ENCODE data around the gene LGALS1. TPM values are rescaled to one million over a fixed set of nuclear protein-coding genes. Genes with fewer than 3 reads are reported as not detected.

LGALS1 gene
- total and polyA plus RNA-seq, 2 donors, result 482 to 554 TPM

GRCh38 chr22:37703906-37704305 lies 28.5 kb downstream of the LGALS1 start:
- 92% methylated on average over 7 of the region's 7 CpGs for WGBS
- Histone ChIP-seq H3K27me3 (ENCODE audit: control insufficient read depth in 2 of 2, insufficient read depth in 1 of 2, low read length in 1 of 2) (no peaks in the 10 kb centered on the region), H3K4me3 (ENCODE audit: low read length in 2 of 2) (no peak overlapping the region), H3K9me3 (ENCODE audit: control insufficient read depth in 2 of 2, insufficient read depth in 1 of 2, low read length in 1 of 2) (peaks cover 0 to 3% of the 10 kb centered on the region in 2 donors), H3K36me3 (ENCODE audit: control insufficient read depth in 2 of 2, insufficient read depth in 2 of 2, low read length in 1 of 2) (no peaks in the 10 kb centered on the region), H3K27ac (ENCODE audit: low read depth in 1 of 2, low read length in 1 of 2) (no peak overlapping the region), H3K4me1 (ENCODE audit: control insufficient read depth in 2 of 2, insufficient read depth in 2 of 2, low read length in 2 of 2) (no peaks in the 10 kb centered on the region)
- DNase-seq (ENCODE audit: low read depth in 6 of 9, low spot score in 9 of 9), result no peak

- Histone ChIP-seq H3K27me3 (ENCODE audit: control insufficient read depth in 2 of 2, insufficient read depth in 1 of 2, low read length in 1 of 2) (no peaks in the 10 kb centered on the region), H3K27ac (ENCODE audit: low read depth in 1 of 2, low read length in 1 of 2) (no peak overlapping the region), H3K9me3 (ENCODE audit: control insufficient read depth in 2 of 2, insufficient read depth in 1 of 2, low read length in 1 of 2) (peaks cover 0 to 3% of the 10 kb centered on the region in 2 donors), H3K4me1 (ENCODE audit: control insufficient read depth in 2 of 2, insufficient read depth in 2 of 2, low read length in 2 of 2) (no peaks in the 10 kb centered on the region), H3K36me3 (ENCODE audit: control insufficient read depth in 2 of 2, insufficient read depth in 2 of 2, low read length in 1 of 2) (no peaks in the 10 kb centered on the region), H3K4me3 (ENCODE audit: low read length in 2 of 2) (no peak overlapping the region)
- no peak for DNase-seq (ENCODE audit: low read depth in 6 of 9, low spot score in 9 of 9)
- 92% methylated on average over 3 of the region's 3 CpGs for WGBS
Measured at GRCh38 chr22:37704645-37705044, 29.2 kb downstream of the LGALS1 start.

- H3K9me3 ChIP-seq (ENCODE audit: control insufficient read depth in 2 of 2, insufficient read depth in 1 of 2, low read length in 1 of 2), result peaks cover 0 to 3% of the 10 kb centered on the region in 2 donors
- DNase-seq (ENCODE audit: low read depth in 6 of 9, low spot score in 9 of 9), result no peak
- no peak overlapping the region for H3K4me3 ChIP-seq (ENCODE audit: low read length in 2 of 2)
- H3K27ac ChIP-seq (ENCODE audit: low read depth in 1 of 2, low read length in 1 of 2), result no peak overlapping the region
- H3K36me3 ChIP-seq (ENCODE audit: control insufficient read depth in 2 of 2, insufficient read depth in 2 of 2, low read length in 1 of 2), result no peaks in the 10 kb centered on the region
- WGBS, result 96% methylated on average over 3 of the region's 3 CpGs
- no peaks in the 10 kb centered on the region for H3K4me1 ChIP-seq (ENCODE audit: control insufficient read depth in 2 of 2, insufficient read depth in 2 of 2, low read length in 2 of 2)
- no peaks in the 10 kb centered on the region for H3K27me3 ChIP-seq (ENCODE audit: control insufficient read depth in 2 of 2, insufficient read depth in 1 of 2, low read length in 1 of 2)
Measured at GRCh38 chr22:37705205-37705604, 29.8 kb downstream of the LGALS1 start.

GRCh38 chr22:37708580-37709444 lies 33.4 kb downstream of the LGALS1 start:
- Histone ChIP-seq H3K9me3 (ENCODE audit: control insufficient read depth in 2 of 2, insufficient read depth in 1 of 2, low read length in 1 of 2) (peaks cover 0 to 3% of the 10 kb centered on the region in 2 donors), H3K4me3 (ENCODE audit: low read length in 2 of 2) (no peak overlapping the region), H3K27me3 (ENCODE audit: control insufficient read depth in 2 of 2, insufficient read depth in 1 of 2, low read length in 1 of 2) (no peaks in the 10 kb centered on the region), H3K36me3 (ENCODE audit: control insufficient read depth in 2 of 2, insufficient read depth in 2 of 2, low read length in 1 of 2) (no peaks in the 10 kb centered on the region), H3K4me1 (ENCODE audit: control insufficient read depth in 2 of 2, insufficient read depth in 2 of 2, low read length in 2 of 2) (no peaks in the 10 kb centered on the region), H3K27ac (ENCODE audit: low read depth in 1 of 2, low read length in 1 of 2) (no peak overlapping the region)
- no peak for DNase-seq (ENCODE audit: low read depth in 6 of 9, low spot score in 9 of 9)
- WGBS, result 80% methylated on average over 25 of the region's 25 CpGs

- H3K9me3 ChIP-seq (ENCODE audit: control insufficient read depth in 2 of 2, insufficient read depth in 1 of 2, low read length in 1 of 2), result peaks cover 0 to 3% of the 10 kb centered on the region in 2 donors
- no peaks in the 10 kb centered on the region for H3K27me3 ChIP-seq (ENCODE audit: control insufficient read depth in 2 of 2, insufficient read depth in 1 of 2, low read length in 1 of 2)
- H3K36me3 ChIP-seq (ENCODE audit: control insufficient read depth in 2 of 2, insufficient read depth in 2 of 2, low read length in 1 of 2), result no peaks in the 10 kb centered on the region
- WGBS, result 98% methylated on average over 15 of the region's 15 CpGs
- no peak overlapping the region for H3K27ac ChIP-seq (ENCODE audit: low read depth in 1 of 2, low read length in 1 of 2)
- H3K4me3 ChIP-seq (ENCODE audit: low read length in 2 of 2), result no peak overlapping the region
- H3K4me1 ChIP-seq (ENCODE audit: control insufficient read depth in 2 of 2, insufficient read depth in 2 of 2, low read length in 2 of 2), result no peaks in the 10 kb centered on the region
- no peak for DNase-seq (ENCODE audit: low read depth in 6 of 9, low spot score in 9 of 9)
Measured at GRCh38 chr22:37709445-37709765, 34.0 kb downstream of the LGALS1 start.

- 90% methylated on average over 3 of the region's 3 CpGs for WGBS
- Histone ChIP-seq H3K27me3 (ENCODE audit: control insufficient read depth in 2 of 2, insufficient read depth in 1 of 2, low read length in 1 of 2) (no peaks in the 10 kb centered on the region), H3K36me3 (ENCODE audit: control insufficient read depth in 2 of 2, insufficient read depth in 2 of 2, low read length in 1 of 2) (no peaks in the 10 kb centered on the region), H3K4me3 (ENCODE audit: low read length in 2 of 2) (no peak overlapping the region), H3K9me3 (ENCODE audit: control insufficient read depth in 2 of 2, insufficient read depth in 1 of 2, low read length in 1 of 2) (peaks cover 0 to 3% of the 10 kb centered on the region in 2 donors), H3K4me1 (ENCODE audit: control insufficient read depth in 2 of 2, insufficient read depth in 2 of 2, low read length in 2 of 2) (no peaks in the 10 kb centered on the region), H3K27ac (ENCODE audit: low read depth in 1 of 2, low read length in 1 of 2) (no peak overlapping the region)
- no peak for DNase-seq (ENCODE audit: low read depth in 6 of 9, low spot score in 9 of 9)
Measured at GRCh38 chr22:37710675-37711074, 35.2 kb downstream of the LGALS1 start.

- Histone ChIP-seq H3K9me3 (ENCODE audit: control insufficient read depth in 2 of 2, insufficient read depth in 1 of 2, low read length in 1 of 2) (peaks cover 0 to 1% of the 10 kb centered on the region in 2 donors), H3K4me1 (ENCODE audit: control insufficient read depth in 2 of 2, insufficient read depth in 2 of 2, low read length in 2 of 2) (no peaks in the 10 kb centered on the region), H3K27me3 (ENCODE audit: control insufficient read depth in 2 of 2, insufficient read depth in 1 of 2, low read length in 1 of 2) (no peaks in the 10 kb centered on the region), H3K27ac (ENCODE audit: low read depth in 1 of 2, low read length in 1 of 2) (no peak overlapping the region), H3K36me3 (ENCODE audit: control insufficient read depth in 2 of 2, insufficient read depth in 2 of 2, low read length in 1 of 2) (no peaks in the 10 kb centered on the region), H3K4me3 (ENCODE audit: low read length in 2 of 2) (no peak overlapping the region)
- no peak for DNase-seq (ENCODE audit: low read depth in 6 of 9, low spot score in 9 of 9)
- 95% methylated on average over 10 of the region's 10 CpGs for WGBS
Measured at GRCh38 chr22:37711490-37711889, 36.1 kb downstream of the LGALS1 start.

- no peak for DNase-seq (ENCODE audit: low read depth in 6 of 9, low spot score in 9 of 9)
- H3K27me3 ChIP-seq (ENCODE audit: control insufficient read depth in 2 of 2, insufficient read depth in 1 of 2, low read length in 1 of 2), result no peaks in the 10 kb centered on the region
- 97% methylated on average over 7 of the region's 7 CpGs for WGBS
Measured at GRCh38 chr22:37713761-37714160, 38.3 kb downstream of the LGALS1 start.

GRCh38 chr22:37714634-37715033 lies 39.2 kb downstream of the LGALS1 start:
- Histone ChIP-seq H3K4me3 (ENCODE audit: low read length in 2 of 2) (no peak overlapping the region), H3K27me3 (ENCODE audit: control insufficient read depth in 2 of 2, insufficient read depth in 1 of 2, low read length in 1 of 2) (no peaks in the 10 kb centered on the region), H3K9me3 (ENCODE audit: control insufficient read depth in 2 of 2, insufficient read depth in 1 of 2, low read length in 1 of 2) (no peaks in the 10 kb centered on the region), H3K27ac (ENCODE audit: low read depth in 1 of 2, low read length in 1 of 2) (no peak overlapping the region), H3K4me1 (ENCODE audit: control insufficient read depth in 2 of 2, insufficient read depth in 2 of 2, low read length in 2 of 2) (no peaks in the 10 kb centered on the region), H3K36me3 (ENCODE audit: control insufficient read depth in 2 of 2, insufficient read depth in 2 of 2, low read length in 1 of 2) (no peaks in the 10 kb centered on the region)
- no peak for DNase-seq (ENCODE audit: low read depth in 6 of 9, low spot score in 9 of 9)
- WGBS, result 98% methylated on average over 2 of the region's 2 CpGs

More at GRCh38 chr22:37713761-37714160, 38.3 kb downstream of the LGALS1 start:
- Histone ChIP-seq H3K4me3 (ENCODE audit: low read length in 2 of 2) (no peak overlapping the region), H3K36me3 (ENCODE audit: control insufficient read depth in 2 of 2, insufficient read depth in 2 of 2, low read length in 1 of 2) (no peaks in the 10 kb centered on the region), H3K27ac (ENCODE audit: low read depth in 1 of 2, low read length in 1 of 2) (no peak overlapping the region), H3K4me1 (ENCODE audit: control insufficient read depth in 2 of 2, insufficient read depth in 2 of 2, low read length in 2 of 2) (no peaks in the 10 kb centered on the region), H3K9me3 (ENCODE audit: control insufficient read depth in 2 of 2, insufficient read depth in 1 of 2, low read length in 1 of 2) (no peaks in the 10 kb centered on the region)

Data from thymus (tissue), 11 donors.